Uterus (tissue), 4 donors: ENCODE measurements around the gene FRAT2. TPM values are rescaled to one million over a fixed set of nuclear protein-coding genes. Genes with fewer than 3 reads are reported as not detected.
"Not testable (repeated sequence)": the region's sequence is repeated elsewhere in the genome, so short reads cannot be mapped to it uniquely, and the experiment has no call there.

Experiments used
- DNase-seq, 2 donors: peaks; one replicate each; pipeline ENCODE4 v3.0.0-alpha.2; 2019 to 2020
- H3K27ac ChIP-seq, 2 donors: fragments of 200-600 bp; sonication (generic); 1 replicate in 1 of 2; 2 replicates in 1 of 2; pipeline ENCODE4 v1.5.1; 2016 to 2018
- H3K27me3 ChIP-seq, 2 donors: fragments of 200-600 bp; sonication (generic); one replicate each; pipeline ENCODE4 v1.5.1; 2018 to 2019; ENCODE audit warnings: control low read depth in 1 of 2
- H3K36me3 ChIP-seq, 2 donors: fragments of 200-600 bp; sonication (generic); one replicate each; pipeline ENCODE4 v1.5.1; 2019; ENCODE audit warnings: control low read depth in 1 of 2
- H3K4me1 ChIP-seq, 2 donors: fragments of 200-600 bp; sonication (generic); one replicate each; pipeline ENCODE4 v1.5.1; 2018 to 2019; ENCODE audit warnings: control low read depth in 1 of 2
- H3K4me3 ChIP-seq, 2 donors: fragments of 200-600 bp; sonication (generic); 1 replicate in 1 of 2; 2 replicates in 1 of 2; pipeline ENCODE4 v1.5.1; 2018 to 2019; ENCODE audit warnings: mild to moderate bottlenecking in 1 of 2
- H3K9me3 ChIP-seq, 2 donors: fragments of 200-600 bp; sonication (generic); one replicate each; pipeline ENCODE4 v1.5.1; 2019; ENCODE audit warnings: control low read depth in 1 of 2
- CTCF ChIP-seq, 4 experiments: fragments of 200-600 bp in 2 of 4; fragments of 450-650 bp in 2 of 4; sonication (generic) in 2 of 4; IDR thresholded peaks; one replicate each; pipeline ENCODE4 v1.5.1; 2016 to 2019; ENCODE audit warnings: antibody characterized with exemption in 4 of 4, mild to moderate bottlenecking in 2 of 4, moderate library complexity in 1 of 4
- POLR2A ChIP-seq, 2 donors: fragments of 450-650 bp; IDR thresholded peaks; one replicate each; pipeline ENCODE4 v1.6.1; 2016; ENCODE audit warnings: antibody characterized with exemption in 2 of 2, mild to moderate bottlenecking in 1 of 2, moderate library complexity in 1 of 2
- intact Hi-C: fragments of 100-400 bp; cut with DNase I; formaldehyde crosslinking; loops from one replicate; pipeline ENCODE4 v1.15.1; 2023; ENCODE audit warnings: low total_unique reads
- total RNA-seq, 4 donors: library from RNA; depleted of rRNA in 3 of 4; stranded (reverse); fragments of >200 nt in 3 of 4; gene quantifications; one replicate each; pipeline versions ENCODE4 v1.1.0 to v1.2.4, GENCODE V29; 2014 to 2023
- donor health status: DM: yes; HTN: yes; CAD: no.

The FRAT2 gene
- total RNA-seq, 4 donors from 2014 or later = 2.4 to 14.9 (median 4.8) TPM

DNA sequence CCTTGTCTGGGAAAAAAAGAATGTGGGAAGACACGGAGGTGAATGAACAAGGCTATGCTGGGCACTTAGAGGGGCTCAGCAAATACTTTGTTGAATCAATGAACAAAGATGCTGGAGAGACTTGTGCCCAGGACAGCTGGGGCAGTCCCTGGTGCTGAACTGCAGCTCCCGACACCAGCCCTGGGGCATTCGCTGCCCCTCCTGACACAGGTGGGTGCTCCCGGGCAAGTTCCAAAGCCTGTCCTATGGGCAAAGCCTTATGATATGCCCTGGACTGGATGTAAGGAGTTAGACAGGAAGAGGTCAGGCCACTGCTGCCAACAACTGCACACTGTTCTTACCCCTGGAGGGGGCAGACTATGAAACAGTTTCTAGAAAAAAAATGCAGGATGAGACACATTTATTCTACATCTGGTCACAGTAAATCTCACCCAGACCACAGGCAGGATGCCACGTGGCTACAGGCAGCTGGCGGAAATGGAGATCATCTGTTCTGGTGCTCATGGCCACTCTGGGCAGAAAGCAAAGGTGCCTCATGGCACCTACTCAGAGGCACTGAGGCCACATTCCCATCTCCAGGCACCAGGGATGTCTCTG is 21.9 kb upstream of the FRAT2 start:
- no peak for TF ChIP-seq POLR2A (IDR thresholded peaks at IDR 0.05)
- TF ChIP-seq CTCF (IDR thresholded peaks at IDR 0.05) = no peak
- no peaks in the 10 kb centered on the region for H3K27me3 ChIP-seq
- no peaks in the 10 kb centered on the region for H3K9me3 ChIP-seq
- H3K4me3 ChIP-seq = no peak overlapping the region
- H3K36me3 ChIP-seq = no peaks in the 10 kb centered on the region
- H3K4me1 ChIP-seq = no peaks in the 10 kb centered on the region
- intact Hi-C loops = no loop called here
- DNase-seq = no peak
- H3K27ac ChIP-seq = no peak overlapping the region

GRCh38 chr10:97355571-97355975 is 21.0 kb upstream of the FRAT2 start:
- intact Hi-C loops = no loop called here
- H3K36me3 ChIP-seq = no peaks in the 10 kb centered on the region
- H3K4me1 ChIP-seq = no peaks in the 10 kb centered on the region
- no peaks in the 10 kb centered on the region for H3K9me3 ChIP-seq
- DNase-seq = peak in 1 of 2 donors; percentile 34
- no peak overlapping the region for H3K27ac ChIP-seq
- no peaks in the 10 kb centered on the region for H3K27me3 ChIP-seq
- TF ChIP-seq POLR2A (IDR thresholded peaks at IDR 0.05) (no peak), CTCF (IDR thresholded peaks at IDR 0.05) (peak; percentile 31 to 58 (median 51))
- no peak overlapping the region for H3K4me3 ChIP-seq

- DNase-seq = no peak
- H3K36me3 ChIP-seq = no peaks in the 10 kb centered on the region
- no peak overlapping the region for H3K4me3 ChIP-seq
- no peaks in the 10 kb centered on the region for H3K9me3 ChIP-seq
- H3K27me3 ChIP-seq = no peaks in the 10 kb centered on the region
- no peaks in the 10 kb centered on the region for H3K4me1 ChIP-seq
- no peak overlapping the region for H3K27ac ChIP-seq
- TF ChIP-seq POLR2A (IDR thresholded peaks at IDR 0.05) (no peak), CTCF (IDR thresholded peaks at IDR 0.05) (no peak)
- intact Hi-C loops = no loop called here
Measured at GRCh38 chr10:97353945-97354344, 19.4 kb upstream of the FRAT2 start.

DNA sequence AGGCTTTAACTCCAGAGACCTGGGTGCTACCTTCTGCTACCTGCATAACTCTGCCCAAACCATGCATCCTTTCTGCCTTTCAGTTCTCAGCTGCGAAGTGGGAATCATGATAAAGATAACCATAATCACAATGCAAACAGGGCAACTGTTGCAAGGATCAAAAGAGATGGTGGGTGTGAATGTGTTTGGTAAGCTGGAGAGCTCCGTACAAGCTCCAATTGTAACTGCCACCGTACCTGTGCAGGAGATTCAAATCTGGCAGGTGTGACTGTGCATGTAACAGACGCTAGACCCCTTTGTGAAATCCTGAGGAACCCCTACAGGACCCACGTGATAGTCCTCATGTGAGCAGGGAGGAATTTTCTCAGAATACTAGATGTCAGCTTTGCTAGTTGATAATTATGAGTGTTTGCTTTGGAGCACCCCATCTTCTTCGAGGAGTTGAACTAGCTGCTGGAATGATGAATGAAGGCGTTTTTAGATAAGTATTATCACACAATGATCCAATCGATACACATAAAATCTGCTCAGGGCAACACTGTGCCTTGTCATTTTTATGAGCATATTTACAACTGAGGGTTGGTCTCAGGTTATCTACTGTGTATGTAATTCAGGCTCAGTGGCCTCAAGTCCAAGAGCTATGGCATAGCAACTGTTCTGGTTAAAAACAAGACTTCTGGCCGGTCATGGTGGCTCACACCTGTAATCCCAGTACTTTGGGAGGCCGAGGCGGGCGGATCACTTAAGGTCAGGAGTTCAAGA is 15.4 kb upstream of the FRAT2 start:
- Histone ChIP-seq H3K27ac (no peak overlapping the region), H3K9me3 (no peaks in the 10 kb centered on the region), H3K4me1 (no peaks in the 10 kb centered on the region), H3K27me3 (no peaks in the 10 kb centered on the region), H3K4me3 (no peak overlapping the region), H3K36me3 (no peaks in the 10 kb centered on the region)
- no peak for TF ChIP-seq POLR2A (IDR thresholded peaks at IDR 0.05)
- no peak for TF ChIP-seq CTCF (IDR thresholded peaks at IDR 0.05)
- no peak for DNase-seq
- intact Hi-C loops = no loop called here

- no peak overlapping the region for H3K4me3 ChIP-seq
- intact Hi-C loops = no loop called here
- no peaks in the 10 kb centered on the region for H3K27me3 ChIP-seq
Measured at GRCh38 chr10:97347317-97347716, 12.8 kb upstream of the FRAT2 start.

GRCh38 chr10:97343664-97344063 is 9.1 kb upstream of the FRAT2 start:
- H3K27ac ChIP-seq, H3K4me1 ChIP-seq, H3K27me3 ChIP-seq, DNase-seq, H3K4me3 ChIP-seq, H3K9me3 ChIP-seq, H3K36me3 ChIP-seq, intact Hi-C loops: not testable (repeated sequence)

More at GRCh38 chr10:97347317-97347716, 12.8 kb upstream of the FRAT2 start:
- no peak for DNase-seq
- H3K36me3 ChIP-seq = no peaks in the 10 kb centered on the region
- H3K4me1 ChIP-seq = no peaks in the 10 kb centered on the region
- H3K27ac ChIP-seq = no peak overlapping the region
- H3K9me3 ChIP-seq = no peaks in the 10 kb centered on the region
- TF ChIP-seq POLR2A (IDR thresholded peaks at IDR 0.05) (no peak), CTCF (IDR thresholded peaks at IDR 0.05) (no peak)
